HG03097 (cell line): ENCODE results near the gene HEATR5A.
"Not testable (repeated sequence)": the region's sequence is repeated elsewhere in the genome, so short reads cannot be mapped to it uniquely, and the experiment has no call there.

Source experiments
- ATAC-seq: cut with Tn5 transposase; IDR thresholded peaks from one replicate; pipeline ENCODE4 v1.9.1; 2021; ENCODE audit not compliant: unreplicated experiment, low FRiP score

Gene HEATR5A

DNA sequence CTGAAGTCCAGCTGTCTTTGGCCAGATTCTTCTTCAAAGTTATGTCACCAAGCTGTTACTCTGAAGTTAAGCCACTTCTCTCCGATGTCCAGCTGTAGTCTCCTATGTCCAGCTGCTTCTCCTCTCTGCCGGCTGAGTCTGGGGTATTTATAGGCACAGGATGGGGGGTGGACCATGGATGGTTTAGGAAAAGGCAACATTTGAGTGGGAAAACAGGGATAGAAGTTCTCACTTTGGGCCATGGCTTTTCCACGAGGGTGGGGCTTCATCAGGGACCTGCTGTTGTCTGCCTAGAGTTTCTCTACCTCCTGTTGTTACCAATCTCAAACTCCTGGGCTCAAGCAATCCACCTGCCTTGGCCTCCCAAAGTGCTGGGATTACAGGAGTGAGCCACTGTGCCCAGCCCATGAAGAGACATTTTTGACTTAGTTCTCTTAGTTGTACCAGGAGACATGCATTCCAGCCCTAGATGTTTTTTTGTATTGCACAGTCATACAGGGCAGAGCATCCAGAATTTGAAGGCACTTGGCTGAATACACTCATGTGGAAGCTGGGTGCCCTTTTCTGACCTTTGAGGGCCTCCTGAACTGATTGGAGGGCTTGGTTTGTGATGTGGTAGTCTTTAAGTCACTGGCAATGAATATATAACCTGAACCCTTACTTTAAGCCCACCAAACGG, 132.9 kb downstream of the HEATR5A start:
- no peak for ATAC-seq

GRCh38 chr14:31286456-31287293, 133.7 kb downstream of the HEATR5A start:
- no peak for ATAC-seq

- no peak for ATAC-seq
These were observed 136.6 kb downstream of the HEATR5A start for GRCh38 chr14:31283578-31284252.

- no peak for ATAC-seq
These were observed 137.2 kb downstream of the HEATR5A start for GRCh38 chr14:31283153-31283552.

DNA sequence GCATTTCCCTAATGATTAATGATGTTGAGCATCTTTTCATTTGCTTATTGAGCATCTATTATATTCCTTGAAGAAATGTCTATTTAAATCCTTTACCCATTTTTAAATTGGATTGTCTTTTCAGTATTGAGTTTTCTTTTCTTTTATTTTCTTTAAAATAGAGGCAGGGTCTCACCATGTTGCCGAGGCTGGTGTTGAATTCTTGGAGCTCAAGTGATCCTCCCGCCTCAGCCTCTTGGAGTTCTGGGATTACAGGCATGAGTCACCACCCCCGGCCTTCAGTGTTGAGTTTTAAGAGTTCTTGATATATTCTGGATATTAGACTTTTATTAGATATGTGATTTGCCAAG, 139.5 kb downstream of the HEATR5A start:
- ATAC-seq: no peak

DNA sequence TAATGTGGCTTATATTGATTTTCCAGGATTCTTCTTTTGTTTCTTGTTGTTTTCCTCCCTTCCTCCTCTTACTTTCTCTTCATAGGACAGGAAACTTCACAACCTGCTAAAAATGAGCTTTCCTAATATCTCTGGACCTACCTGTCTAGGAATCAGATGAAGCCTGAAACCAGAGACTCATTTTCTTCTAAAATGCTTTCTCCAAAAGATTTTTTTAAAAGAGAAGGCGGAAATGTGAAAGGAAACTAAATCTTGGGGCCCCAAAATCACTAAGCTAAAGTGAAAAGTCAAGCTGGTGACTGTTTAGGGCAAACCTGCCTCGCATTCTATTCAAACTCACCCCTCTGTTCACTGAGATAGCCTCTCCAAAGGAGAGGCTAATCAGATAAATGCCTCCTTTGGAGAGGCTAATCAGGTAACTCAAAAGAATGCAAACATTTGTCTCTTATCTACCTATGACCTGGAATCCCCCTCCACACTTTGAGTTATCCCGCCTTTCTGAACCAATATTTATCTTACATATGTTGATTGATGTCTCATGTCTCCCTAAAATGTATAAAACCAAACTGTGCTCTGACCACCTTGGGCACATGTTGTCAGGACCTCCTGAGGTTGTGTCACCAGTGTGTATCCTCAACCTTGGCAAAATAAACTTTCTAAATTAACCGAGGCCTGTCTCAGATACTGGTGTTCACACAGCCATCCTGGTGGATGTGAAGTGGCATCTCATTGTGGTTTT, 140.0 kb downstream of the HEATR5A start:
- ATAC-seq: no peak

DNA sequence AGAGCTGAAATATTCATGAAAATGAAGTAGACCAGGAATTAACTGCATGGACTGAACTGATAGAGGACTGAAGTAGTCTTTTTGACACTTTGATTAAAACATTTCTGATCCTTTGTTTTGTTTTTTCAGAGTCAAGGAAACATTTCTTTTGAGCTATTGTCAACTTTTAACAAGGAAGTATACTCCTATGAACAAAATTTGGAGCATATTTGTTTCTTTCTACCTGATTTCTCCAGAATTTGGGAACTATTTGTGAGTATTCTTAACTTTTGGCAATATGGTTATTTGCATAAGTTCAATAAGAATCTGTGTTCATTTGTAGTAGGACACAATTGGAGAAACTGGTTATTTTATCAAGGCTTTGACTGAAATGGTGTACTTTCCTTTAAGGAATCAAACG, 141.5 kb downstream of the HEATR5A start:
- ATAC-seq: no peak

- ATAC-seq: no peak
These were observed 143.3 kb downstream of the HEATR5A start for GRCh38 chr14:31277085-31277484.

DNA sequence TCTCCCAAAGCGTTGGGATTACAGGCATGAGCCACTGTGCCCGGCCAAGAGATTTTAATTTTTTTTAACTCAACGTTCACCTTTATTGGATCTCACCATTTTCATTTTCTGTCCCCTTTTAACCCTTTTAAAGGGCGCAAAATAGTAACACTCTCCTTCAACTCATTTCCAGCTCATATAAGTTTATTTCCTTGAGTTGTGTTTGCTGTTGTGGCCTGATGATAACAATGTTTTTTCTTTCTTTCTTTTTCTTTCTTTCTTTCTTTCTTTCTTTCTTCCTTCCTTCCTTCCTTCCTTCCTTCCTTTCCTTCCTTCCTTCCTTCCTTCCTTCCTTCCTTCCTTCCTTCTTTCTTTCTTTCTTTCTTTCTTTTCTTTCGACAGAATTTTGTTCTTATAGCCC, 143.9 kb downstream of the HEATR5A start:
- not testable (repeated sequence) for ATAC-seq

GRCh38 chr14:31275731-31276130, 144.6 kb downstream of the HEATR5A start:
- no peak for ATAC-seq

GRCh38 chr14:31271648-31272047, 148.7 kb downstream of the HEATR5A start:
- ATAC-seq: no peak

- no peak for ATAC-seq
These were observed 150.1 kb downstream of the HEATR5A start for GRCh38 chr14:31270196-31270772.

DNA sequence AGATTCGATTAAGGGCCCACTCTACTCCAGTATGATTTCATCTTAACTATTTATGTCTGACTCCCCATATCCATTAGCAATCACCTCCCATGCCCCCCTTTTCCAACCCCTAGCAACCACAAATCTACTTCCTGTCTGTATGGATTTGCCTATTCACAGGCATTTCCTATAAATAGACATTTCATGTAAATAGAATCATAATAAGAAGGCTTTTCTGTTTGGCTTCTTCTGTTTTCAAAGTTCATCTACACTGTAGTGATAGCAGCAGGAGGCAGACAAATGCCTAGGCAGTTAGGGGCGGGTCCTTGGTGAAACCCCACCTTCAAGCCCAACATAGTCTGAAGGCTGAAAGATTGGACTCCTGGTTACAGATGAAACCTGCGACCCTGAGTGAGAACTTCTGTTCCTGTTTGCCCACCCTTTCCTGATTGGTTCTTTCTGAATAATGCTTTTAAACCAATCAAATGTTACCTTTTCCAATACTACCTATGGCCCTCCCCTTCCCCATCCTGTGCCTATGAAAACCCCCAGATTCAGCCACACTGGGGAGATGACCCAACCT, 150.6 kb downstream of the HEATR5A start:
- ATAC-seq: no peak

DNA sequence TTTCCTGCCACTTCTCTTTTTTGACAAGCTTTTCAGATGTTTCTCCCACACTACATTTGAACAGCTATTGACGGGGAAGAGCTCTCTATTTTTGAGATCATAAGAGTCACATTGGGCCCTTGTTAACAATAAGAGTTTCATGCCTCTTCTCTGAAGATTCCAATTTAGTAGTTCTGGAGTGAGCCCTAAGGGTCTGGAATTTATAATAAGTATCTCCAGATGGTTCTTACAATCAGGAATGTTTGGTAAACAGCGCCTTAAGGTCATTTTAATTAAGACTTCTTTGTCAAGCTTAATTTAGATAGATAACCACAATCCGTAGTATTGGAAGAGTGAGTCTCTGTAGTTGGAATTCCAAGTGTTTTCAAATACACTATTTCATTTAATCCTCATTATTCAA, 152.1 kb downstream of the HEATR5A start:
- no peak for ATAC-seq

- no peak for ATAC-seq
These were observed 153.7 kb downstream of the HEATR5A start for GRCh38 chr14:31266437-31267331.

DNA sequence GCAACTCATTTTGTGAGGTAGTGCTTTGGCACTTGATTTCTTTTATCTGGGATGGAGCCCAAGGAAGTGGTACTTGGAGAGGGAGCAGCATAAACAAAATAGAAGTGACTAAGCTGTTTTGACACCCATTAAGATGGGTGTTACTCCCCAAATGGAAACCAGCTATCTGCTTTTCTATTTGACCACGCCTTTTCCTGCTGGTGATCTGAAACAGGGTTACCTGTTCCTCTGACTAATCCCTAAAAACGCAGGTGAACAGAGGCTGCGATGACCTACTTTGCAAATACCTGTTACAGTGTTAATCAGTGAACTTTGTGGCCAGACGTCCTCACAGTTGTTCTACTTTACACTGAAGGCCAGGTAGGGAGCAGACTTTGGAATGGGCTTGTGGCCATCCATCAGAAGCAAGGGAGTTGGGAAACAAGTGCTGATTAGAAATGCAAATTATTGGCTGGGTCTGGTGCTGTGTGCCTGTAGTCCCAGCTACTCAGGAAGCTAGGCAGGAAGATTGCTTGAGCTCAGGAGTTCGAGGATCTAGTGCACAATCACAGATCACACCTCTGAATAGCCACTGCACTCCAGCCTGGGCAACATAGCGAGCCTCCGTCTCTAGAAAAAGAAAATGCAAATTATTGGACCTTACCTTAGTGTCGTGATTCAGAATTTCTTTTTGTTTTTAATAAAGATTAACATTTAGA, 154.5 kb downstream of the HEATR5A start:
- no peak for ATAC-seq

DNA sequence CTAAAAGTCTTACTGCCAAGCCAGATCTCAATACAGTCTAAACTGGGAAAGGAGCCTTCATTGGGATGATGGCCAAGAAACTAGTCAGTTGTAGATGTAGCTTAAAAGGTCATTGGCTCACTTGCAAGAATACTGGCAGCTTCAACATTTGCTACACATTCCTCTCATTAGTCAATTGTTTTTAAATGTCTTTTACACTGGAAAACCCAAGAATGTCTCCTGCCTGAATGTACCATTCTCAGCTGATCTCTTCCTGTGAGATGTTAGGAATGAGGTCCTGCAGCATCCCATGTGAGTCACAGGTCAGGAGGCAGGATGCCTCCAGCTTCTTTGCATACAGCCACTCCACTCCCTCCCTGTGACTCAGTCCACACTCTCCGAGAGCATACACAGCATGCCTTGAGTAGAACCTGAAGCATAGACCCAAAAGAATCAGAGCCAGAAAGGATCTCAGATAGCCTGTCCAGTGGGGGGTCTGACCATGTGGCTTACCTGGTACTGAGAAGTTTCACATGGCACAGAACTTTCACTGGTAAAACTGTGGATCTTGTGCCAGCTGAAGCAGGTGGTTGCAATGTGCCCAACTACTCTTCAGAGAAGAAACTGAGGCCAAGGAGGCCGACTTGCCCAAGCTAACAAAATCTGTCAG, 156.7 kb downstream of the HEATR5A start:
- ATAC-seq: no peak
